Glomerular endothelial cell (primary cell): ENCODE results near the gene IL1RL2. TPM values are rescaled to one million over a fixed set of nuclear protein-coding genes. Genes with fewer than 3 reads are reported as not detected.

ENCODE experiments used
- DNase-seq: peaks from one replicate; pipeline ENCODE4 v3.0.0-alpha.2; 2011; ENCODE audit warnings: low read depth, low spot score; ENCODE audit errors: extremely low read depth
- total RNA-seq: library from RNA; depleted of rRNA; stranded (reverse); fragments of >200 nt; gene quantifications from 2 replicates; pipeline ENCODE4 v1.2.3, GENCODE V29; 2015

The IL1RL2 gene
- 0.47 TPM in 1 of 2 replicates, not detected in the other for total RNA-seq

- DNase-seq = no peak
Measured at GRCh38 chr2:102186791-102187495, at the start of gene IL1RL2. IL1RL2 (plus strand) TSS chr2:102187023; CDS start chr2:102187868, 845 bp downstream.

- no peak for DNase-seq
Measured at GRCh38 chr2:102137138-102137537, 49.7 kb upstream of the IL1RL2 start.

- DNase-seq = no peak
Measured at GRCh38 chr2:102138331-102138730, 48.5 kb upstream of the IL1RL2 start.

GRCh38 chr2:102139851-102140250, 47.0 kb upstream of the IL1RL2 start:
- DNase-seq = no peak

GRCh38 chr2:102140377-102140776, 46.4 kb upstream of the IL1RL2 start:
- DNase-seq = no peak

- no peak for DNase-seq
Measured at GRCh38 chr2:102141011-102141943, 45.5 kb upstream of the IL1RL2 start.

GRCh38 chr2:102141970-102142828, 44.6 kb upstream of the IL1RL2 start, which contains the start of gene IL1R1:
IL1R1 (plus strand) TSS chr2:102142746; CDS start chr2:102157725, 14,979 bp downstream.
- DNase-seq = no peak

GRCh38 chr2:102142829-102143449, 43.9 kb upstream of the IL1RL2 start:
- DNase-seq = no peak

GRCh38 chr2:102143450-102143985, 43.3 kb upstream of the IL1RL2 start:
- DNase-seq = no peak

- no peak for DNase-seq
Measured at GRCh38 chr2:102144128-102144527, 42.7 kb upstream of the IL1RL2 start.

- no peak for DNase-seq
Measured at GRCh38 chr2:102145107-102145506, 41.7 kb upstream of the IL1RL2 start.

- no peak for DNase-seq
Measured at GRCh38 chr2:102145934-102146333, 40.9 kb upstream of the IL1RL2 start.

- DNase-seq = no peak
Measured at GRCh38 chr2:102147935-102148334, 38.9 kb upstream of the IL1RL2 start.

- no peak for DNase-seq
Measured at GRCh38 chr2:102149243-102149642, 37.6 kb upstream of the IL1RL2 start.

GRCh38 chr2:102149644-102150455, 37.0 kb upstream of the IL1RL2 start:
- DNase-seq = no peak

- DNase-seq = no peak
Measured at GRCh38 chr2:102154364-102154763, 32.5 kb upstream of the IL1RL2 start.

- DNase-seq = no peak
Measured at GRCh38 chr2:102154946-102155702, 31.7 kb upstream of the IL1RL2 start.

GRCh38 chr2:102155703-102156515, 30.9 kb upstream of the IL1RL2 start:
- no peak for DNase-seq
